H1 (cell line): ENCODE measurements around the gene PCBP4. TPM values are rescaled to one million over a fixed set of nuclear protein-coding genes. Genes with fewer than 3 reads are reported as not detected.

Experiments
- CTCF ChIA-PET: fragments of 300-600 bp; sonication (Branson Sonifier 250); formaldehyde crosslinking; loops from one replicate; lab custom pipeline; 2021; ENCODE audit not compliant: partially characterized antibody; lab: Charles Lee
- POLR2A ChIA-PET: fragments of 300-600 bp; sonication (Branson Sonifier 250); formaldehyde crosslinking; loops from one replicate; lab custom pipeline; 2021; ENCODE audit warnings: inconsistent platforms; ENCODE audit not compliant: partially characterized antibody; lab: Charles Lee
- DNase-seq, 2 experiments: peaks; one replicate each; pipeline versions ENCODE4 v3.0.0 to v3.0.0-alpha.2; 2010 to 2022; ENCODE audit warnings: low spot score in 2 of 2, low read depth in 1 of 2, mixed read lengths in 1 of 2
- FAIRE-seq: peaks from 2 replicates; lab custom pipeline; 2011; peaks lifted over from hg19 to GRCh38; lab: Jason Lieb, UNC
- H2AFZ ChIP-seq: 2 replicates; pipeline ENCODE4 v1.8.1; 2012; ENCODE audit warnings: low read length, inconsistent platforms
- H2AK5ac ChIP-seq: 2 replicates; pipeline ENCODE4 v1.6.1; 2013; ENCODE audit warnings: low read depth, low read length
- H2BK120ac ChIP-seq: replicated peaks from 2 replicates; pipeline ENCODE3; 2013; ENCODE audit warnings: low read depth, low read length, inconsistent platforms
- H2BK12ac ChIP-seq: 2 replicates; pipeline ENCODE4 v1.6.1; 2013; ENCODE audit warnings: low read depth, low read length
- H2BK15ac ChIP-seq: 2 replicates; pipeline ENCODE4 v1.6.1; 2013; ENCODE audit warnings: low read length
- H2BK20ac ChIP-seq: 2 replicates; pipeline ENCODE4 v1.6.1; 2013; ENCODE audit warnings: low read length
- H2BK5ac ChIP-seq: 2 replicates; pipeline ENCODE4 v1.6.1; 2013; ENCODE audit warnings: low read depth, low read length
- H3K14ac ChIP-seq: 2 replicates; pipeline ENCODE4 v1.6.1; 2013; ENCODE audit warnings: inconsistent platforms; ENCODE audit not compliant: insufficient read length
- H3K18ac ChIP-seq: 2 replicates; pipeline ENCODE4 v1.6.1; 2013; ENCODE audit warnings: low read length; ENCODE audit errors: extremely low read depth
- H3K23ac ChIP-seq: 2 replicates; pipeline ENCODE4 v1.6.1; 2013; ENCODE audit warnings: inconsistent platforms; ENCODE audit not compliant: insufficient read length
- H3K23me2 ChIP-seq: 2 replicates; pipeline ENCODE4 v1.6.1; 2013; ENCODE audit warnings: low read depth, low read length
- H3K27ac ChIP-seq: 2 replicates; pipeline ENCODE4 v1.6.1; 2011; ENCODE audit warnings: low read depth, low read length, inconsistent platforms
- H3K27me3 ChIP-seq, 4 experiments: replicated peaks in 1 of 4; 1 replicate in 1 of 4; 2 replicates in 3 of 4; pipeline versions ENCODE4 v1.6.1 to v1.8.1; 2011 to 2013; ENCODE audit warnings: low read length in 3 of 4, mild to moderate bottlenecking in 3 of 4, inconsistent platforms in 2 of 4, mixed read lengths in 2 of 4, moderate library complexity in 1 of 4; ENCODE audit not compliant: control insufficient read depth in 3 of 4, insufficient read depth in 3 of 4; ENCODE audit errors: extremely low read depth in 1 of 4
- H3K36me3 ChIP-seq, 4 experiments: 2 replicates each; pipeline versions ENCODE4 v1.6.1 to v1.8.1; 2011 to 2013; ENCODE audit warnings: mild to moderate bottlenecking in 4 of 4, low read length in 3 of 4, moderate library complexity in 2 of 4, control low read depth in 1 of 4, inconsistent platforms in 1 of 4; ENCODE audit not compliant: insufficient read depth in 4 of 4, control insufficient read depth in 2 of 4
- H3K4ac ChIP-seq: replicated peaks from 2 replicates; pipeline ENCODE3; 2013; ENCODE audit warnings: low read length, low read depth, mixed read lengths, inconsistent platforms; ENCODE audit not compliant: insufficient read length
- H3K4me1 ChIP-seq, 4 experiments: replicated peaks in 1 of 4; 1 replicate in 1 of 4; 2 replicates in 3 of 4; pipeline versions ENCODE4 v1.6.1 to v1.8.1; 2011 to 2013; ENCODE audit warnings: low read length in 3 of 4, inconsistent platforms in 2 of 4, mixed read lengths in 1 of 4; ENCODE audit not compliant: insufficient read depth in 4 of 4, control insufficient read depth in 3 of 4
- H3K4me2 ChIP-seq, 2 experiments: 2 replicates each; pipeline versions ENCODE4 v1.6.1 to v1.8.1; 2011 to 2013; ENCODE audit warnings: low read depth in 2 of 2, low read length in 2 of 2, control low read depth in 1 of 2, inconsistent platforms in 1 of 2, mild to moderate bottlenecking in 1 of 2; ENCODE audit not compliant: insufficient read depth in 1 of 2
- H3K4me3 ChIP-seq, 4 experiments: fragments of 200-600, 300-600 bp in 1 of 4; sonication (generic), shearing (Covaris generic), sonication (Bioruptor Twin) in 1 of 4; 2 replicates each; pipeline versions ENCODE4 v1.5.1 to v1.8.1; 2011 to 2016; ENCODE audit warnings: low read length in 4 of 4, low read depth in 3 of 4, control low read depth in 2 of 4, inconsistent platforms in 2 of 4, mild to moderate bottlenecking in 2 of 4, mixed read lengths in 1 of 4, moderate library complexity in 1 of 4; ENCODE audit not compliant: insufficient read depth in 2 of 4; ENCODE audit errors: extremely low read depth in 1 of 4
- H3K56ac ChIP-seq: replicated peaks from 2 replicates; pipeline ENCODE3; 2013; ENCODE audit warnings: low read depth, mild to moderate bottlenecking, mixed read lengths, low read length, inconsistent platforms; ENCODE audit not compliant: insufficient read length
- H3K79me1 ChIP-seq: 2 replicates; pipeline ENCODE4 v1.6.1; 2013; ENCODE audit warnings: low read depth, low read length, control low read depth
- H3K79me2 ChIP-seq, 2 experiments: 2 replicates each; pipeline versions ENCODE4 v1.6.1 to v1.8.1; 2012 to 2013; ENCODE audit warnings: low read length in 2 of 2, mild to moderate bottlenecking in 2 of 2, inconsistent platforms in 1 of 2; ENCODE audit not compliant: insufficient read depth in 2 of 2, control insufficient read depth in 1 of 2
- H3K9ac ChIP-seq, 4 experiments: replicated peaks in 1 of 4; 1 replicate in 1 of 4; 2 replicates in 3 of 4; pipeline versions ENCODE4 v1.6.1 to v1.8.1; 2011 to 2013; ENCODE audit warnings: low read depth in 3 of 4, low read length in 3 of 4, control low read depth in 2 of 4, mild to moderate bottlenecking in 2 of 4, moderate library complexity in 2 of 4, inconsistent platforms in 1 of 4; ENCODE audit errors: extremely low read depth in 1 of 4
- H3K9me3 ChIP-seq, 2 experiments: 2 replicates each; pipeline versions ENCODE4 v1.6.1 to v1.8.1; 2012 to 2013; ENCODE audit warnings: mild to moderate bottlenecking in 2 of 2, moderate library complexity in 2 of 2, control low read depth in 1 of 2, inconsistent platforms in 1 of 2, low read depth in 1 of 2, low read length in 1 of 2, mixed read lengths in 1 of 2; ENCODE audit not compliant: insufficient read depth in 2 of 2
- H4K20me1 ChIP-seq, 2 experiments: replicated peaks in 1 of 2; 2 replicates each; pipeline versions ENCODE3 to v1.8.1; 2011 to 2013; ENCODE audit warnings: inconsistent platforms in 2 of 2, low read length in 2 of 2, mild to moderate bottlenecking in 1 of 2; ENCODE audit not compliant: insufficient read depth in 2 of 2, control insufficient read depth in 1 of 2
- H4K5ac ChIP-seq: 2 replicates; pipeline ENCODE4 v1.6.1; 2013; ENCODE audit warnings: low read length, low read depth, mixed read lengths, inconsistent platforms; ENCODE audit not compliant: insufficient read length
- H4K8ac ChIP-seq: 2 replicates; pipeline ENCODE4 v1.8.0; 2013; ENCODE audit warnings: mild to moderate bottlenecking, moderate library complexity, low read length, inconsistent platforms; ENCODE audit not compliant: insufficient read depth; ENCODE audit errors: extremely low read depth
- H4K91ac ChIP-seq: replicated peaks from 2 replicates; pipeline ENCODE3; 2013; ENCODE audit warnings: low read length, mixed read lengths, inconsistent platforms; ENCODE audit not compliant: insufficient read length
- CBX8 ChIP-seq: fragments of 300-800, 300-1000 bp; sonication (generic); IDR thresholded peaks from 2 replicates; pipeline ENCODE4 v1.7.1; 2016; ENCODE audit warnings: low read depth, low read length, borderline replicate concordance
- CHD2 ChIP-seq: IDR thresholded peaks from 2 replicates; pipeline ENCODE4 v1.6.1; 2012; ENCODE audit warnings: low read length, improper control_type of control experiment
- FOSL1 ChIP-seq: IDR thresholded peaks from 2 replicates; pipeline ENCODE4 v1.6.1; 2011; ENCODE audit warnings: mild to moderate bottlenecking, low read depth, low read length, moderate library complexity; ENCODE audit not compliant: insufficient read depth
- GABPA ChIP-seq: IDR thresholded peaks from 2 replicates; pipeline ENCODE4 v1.6.1; 2011; ENCODE audit warnings: mild to moderate bottlenecking, low read length, moderate library complexity, borderline replicate concordance; ENCODE audit not compliant: insufficient read depth
- HDAC2 ChIP-seq, 2 experiments: fragments of 300-600 bp in 1 of 2; sonication (generic) in 1 of 2; IDR thresholded peaks; 2 replicates each; pipeline ENCODE4 v1.6.1; 2011 to 2012; ENCODE audit warnings: low read depth in 2 of 2, low read length in 2 of 2, mild to moderate bottlenecking in 2 of 2, moderate library complexity in 2 of 2, borderline replicate concordance in 1 of 2, inconsistent platforms in 1 of 2
- JUND ChIP-seq: IDR thresholded peaks from 2 replicates; pipeline ENCODE4 v1.6.1; 2011; ENCODE audit warnings: mild to moderate bottlenecking, improper control_type of control experiment, low read length
- KDM4A ChIP-seq: IDR thresholded peaks from one replicate; pipeline ENCODE4 v1.7.1; 2012; ENCODE audit warnings: low read depth, mild to moderate bottlenecking, moderate library complexity, low read length, inconsistent platforms; ENCODE audit not compliant: severe bottlenecking
- POLR2A ChIP-seq, 2 experiments: IDR thresholded peaks; 1 replicate in 1 of 2; 2 replicates in 1 of 2; pipeline ENCODE4 v1.6.1; 2011; ENCODE audit warnings: low read depth in 2 of 2, low read length in 2 of 2, mild to moderate bottlenecking in 2 of 2; ENCODE audit errors: control extremely low read depth in 1 of 2
- RNF2 ChIP-seq: fragments of 200-900, 300-1000 bp; sonication (generic); IDR thresholded peaks from 2 replicates; pipeline ENCODE4 v1.7.1; 2016; ENCODE audit warnings: borderline replicate concordance, low read depth, mild to moderate bottlenecking, antibody characterized with exemption, low read length; ENCODE audit not compliant: poor library complexity, severe bottlenecking; ENCODE audit errors: missing control alignments
- WGBS, 2 experiments: shearing (Covaris generic) in 1 of 2; methylation state at CpG; one replicate each; pipeline versions ENCODE4 v1.1.6 to v1.1.7; 2013 to 2015; ENCODE audit warnings: low lambda C conversion rate in 2 of 2, mixed read lengths in 2 of 2, inconsistent platforms in 1 of 2, low coverage in 1 of 2, missing lambda C conversion rate in 1 of 2; ENCODE audit not compliant: insufficient replicate concordance in 2 of 2, insufficient coverage in 1 of 2, insufficient read length in 1 of 2; ENCODE audit errors: extremely low coverage in 1 of 2, missing lambda C conversion rate in 1 of 2; 5-methylcytosine and 5-hydroxymethylcytosine counted together
- polyA plus RNA-seq, 7 experiments: library from polyadenylated mRNA; depleted of rRNA in 3 of 7; stranded (reverse) in 5 of 7; unstranded in 2 of 7; fragments of >200 nt in 5 of 7; fragments of 200-250 nt in 2 of 7; gene quantifications; 1 replicate in 5 of 7; 2 replicates in 1 of 7; 4 replicates in 1 of 7; pipeline versions ENCODE4 v1.2.1 to v1.2.3, GENCODE V29; 2011 to 2013; ENCODE audit warnings: missing spikeins in 2 of 7, mixed read lengths in 2 of 7
- total RNA-seq: library from RNA; stranded (reverse); fragmentation: NEBNext Ultra II Directional; extraction: Animal tissue kit (Norgen Biotek cat#: 25700); gene quantifications from 2 replicates; pipeline ENCODE4 v1.2.1, GENCODE V29; 2021

The PCBP4 gene
- total and polyA plus RNA-seq, 2 of the 8 experiments (the other 6 are each of a cell fraction or from before 2014, with no cell fraction given) = 16.4 to 34.1 TPM

GRCh38 chr3:51937611-51938450, 29.4 kb downstream of the PCBP4 start:
- Histone ChIP-seq H3K27me3 (peaks cover 0 to 3% (median under 1%) of the 10 kb centered on the region in 4 experiments; a peak in 3 of 7 replicates), H2BK15ac (no peak overlapping the region), H3K14ac (no peak overlapping the region), H3K23me2 (peaks cover 9% of the 10 kb centered on the region; the same call in 1 of the 2 replicates), H3K4me2 (no peak overlapping the region), H2BK120ac (no peak overlapping the region), H3K36me3 (peaks cover 26 to 47% (median 37%) of the 10 kb centered on the region in 4 experiments), H4K5ac (no peak overlapping the region), H2BK20ac (no peak overlapping the region), H3K79me1 (peaks cover 12% of the 10 kb centered on the region), H3K4ac (no peak overlapping the region), H3K18ac (no peak overlapping the region), H3K79me2 (peaks cover 0 to 30% of the 10 kb centered on the region in 2 experiments; a peak in 3 of 4 replicates), H2AFZ (no peak overlapping the region), H3K9me3 (no peaks in the 10 kb centered on the region), H4K91ac (no peak overlapping the region), H3K4me1 (peaks cover 2 to 13% (median 6%) of the 10 kb centered on the region in 4 experiments), H3K4me3 (no peak overlapping the region), H2BK5ac (no peak overlapping the region), H3K27ac (no peak overlapping the region), H4K8ac (no peak overlapping the region), H3K56ac (no peak overlapping the region), H4K20me1 (peaks cover 3 to 35% of the 10 kb centered on the region in 2 experiments), H2AK5ac (no peak overlapping the region), H2BK12ac (no peak overlapping the region), H3K23ac (no peak overlapping the region), H3K9ac (no peak overlapping the region)
- FAIRE-seq (no peak), DNase-seq (no peak)
- WGBS, 2 experiments = 90% methylated on average over 12 of the region's 13 CpGs; no CpG with 5 or more reads in 1 of the 2 experiments
- CTCF ChIA-PET = interaction anchor here (1.1 to 1.4 kb wide), 3 partner anchors 13 to 189 kb away, joined by 3 to 4 read pairs (median 3); no protein-coding TSS in a partner anchor
- POLR2A ChIA-PET = interaction anchor here (0.8 to 2.0 kb wide), 4 partner anchors 8 to 23 kb away, joined by 3 to 5 read pairs (median 4); no protein-coding TSS in a partner anchor
- TF ChIP-seq KDM4A (no peak), HDAC2 (IDR thresholded peaks at IDR 0.05; ENCODE audit: borderline replicate concordance in 1 of 2, low read depth in 2 of 2, low read length in 2 of 2) (no peak), CHD2 (no peak), FOSL1 (no peak), GABPA (no peak), JUND (no peak), CBX8 (no peak), POLR2A (IDR thresholded peaks at IDR 0.05; ENCODE audit: control extremely low read depth in 1 of 2, low read depth in 2 of 2, low read length in 2 of 2) (no peak), RNF2 (no peak)
